Endothelial cell of umbilical vein (primary cell): ENCODE measurements around the gene TGFBR3. TPM values are rescaled to one million over a fixed set of nuclear protein-coding genes. Genes with fewer than 3 reads are reported as not detected.

Source experiments
- BruUV-seq: library from RNA; stranded (reverse); fragments of 400-500 nt; replicated peaks from 2 replicates; lab custom pipeline; 2021; lab: Mats Ljungman, UMichigan
- CTCF ChIA-PET: fragments of 300-600, 350-600 bp; sonication (Branson Sonifier 250); formaldehyde crosslinking; loops from one replicate; lab custom pipeline; 2021; ENCODE audit warnings: antibody characterized with exemption, inconsistent platforms; lab: Charles Lee
- POLR2A ChIA-PET: fragments of 300-600, 350-600 bp; sonication (Branson Sonifier 250); formaldehyde crosslinking; loops from one replicate; lab custom pipeline; 2021; ENCODE audit warnings: antibody characterized with exemption, inconsistent platforms; lab: Charles Lee
- DNase-seq: peaks from one replicate; pipeline ENCODE4 v3.0.0-alpha.2; 2011; ENCODE audit warnings: low read depth, low spot score
- FAIRE-seq: peaks from 2 replicates; lab custom pipeline; 2011; peaks lifted over from hg19 to GRCh38; lab: Jason Lieb, UNC
- H2AFZ ChIP-seq: 2 replicates; pipeline ENCODE4 v1.6.0; 2012; ENCODE audit warnings: low read depth, low read length, control low read depth, inconsistent platforms
- H3K27ac ChIP-seq: 2 replicates; pipeline ENCODE4 v1.5.1; 2011; ENCODE audit warnings: low read depth, mild to moderate bottlenecking, control low read depth, low read length, moderate library complexity; ENCODE audit not compliant: insufficient read depth
- H3K27me3 ChIP-seq, 2 experiments: 2 replicates each; pipeline versions ENCODE4 v1.6.0 to v1.6.1; 2011; ENCODE audit warnings: low read length in 2 of 2, mixed read lengths in 1 of 2; ENCODE audit not compliant: control insufficient read depth in 2 of 2, insufficient read depth in 2 of 2
- H3K36me3 ChIP-seq, 2 experiments: 2 replicates in 1 of 2; 3 replicates in 1 of 2; pipeline ENCODE4 v1.5.1; 2011; ENCODE audit warnings: low read length in 2 of 2, mild to moderate bottlenecking in 1 of 2, moderate library complexity in 1 of 2; ENCODE audit not compliant: control insufficient read depth in 2 of 2, insufficient read depth in 2 of 2; ENCODE audit errors: extremely low read depth in 1 of 2
- H3K4me1 ChIP-seq: 3 replicates; pipeline ENCODE4 v1.5.1; 2011; ENCODE audit warnings: mild to moderate bottlenecking, low read length; ENCODE audit not compliant: control insufficient read depth, insufficient read depth; ENCODE audit errors: extremely low read depth
- H3K4me2 ChIP-seq: 2 replicates; pipeline ENCODE4 v1.6.1; 2011; ENCODE audit warnings: low read length, control low read depth, mixed read lengths; ENCODE audit not compliant: insufficient read depth
- H3K4me3 ChIP-seq, 3 experiments: fragments of 200-600 bp in 1 of 3; sonication (generic), shearing (Covaris generic) in 1 of 3; replicated peaks in 1 of 3; 2 replicates each; pipeline ENCODE4 v1.5.1; 2011 to 2016; ENCODE audit warnings: control low read depth in 3 of 3, low read length in 3 of 3, mild to moderate bottlenecking in 2 of 3, inconsistent platforms in 1 of 3, low read depth in 1 of 3, moderate library complexity in 1 of 3; ENCODE audit not compliant: insufficient read depth in 1 of 3
- H3K79me2 ChIP-seq: 2 replicates; pipeline ENCODE4 v1.6.0; 2012; ENCODE audit warnings: low read length, inconsistent platforms; ENCODE audit not compliant: control insufficient read depth, insufficient read depth
- H3K9ac ChIP-seq: replicated peaks from 2 replicates; pipeline ENCODE3; 2011; ENCODE audit warnings: low read length, control low read depth; ENCODE audit not compliant: insufficient read depth; ENCODE audit errors: extremely low read depth
- H3K9me1 ChIP-seq: replicated peaks from 3 replicates; pipeline ENCODE4 v1.6.0; 2011; ENCODE audit warnings: mild to moderate bottlenecking, low read length; ENCODE audit not compliant: control insufficient read depth, insufficient read depth; ENCODE audit errors: extremely low read depth
- H3K9me3 ChIP-seq: replicated peaks from 2 replicates; pipeline ENCODE4 v1.5.1; 2012; ENCODE audit warnings: low read length, inconsistent platforms; ENCODE audit not compliant: control insufficient read depth, insufficient read depth
- H4K20me1 ChIP-seq: replicated peaks from 2 replicates; pipeline ENCODE3; 2011; ENCODE audit warnings: mild to moderate bottlenecking, low read length; ENCODE audit not compliant: control insufficient read depth, insufficient read depth; ENCODE audit errors: extremely low read depth
- EZH2 ChIP-seq: IDR thresholded peaks from 2 replicates; pipeline ENCODE4 v1.6.1; 2012; ENCODE audit warnings: borderline replicate concordance, low read depth, mild to moderate bottlenecking, moderate library complexity, low read length, inconsistent platforms; ENCODE audit not compliant: severe bottlenecking
- FOS ChIP-seq: IDR thresholded peaks from 2 replicates; pipeline ENCODE4 v1.6.1; 2011; ENCODE audit warnings: mild to moderate bottlenecking, low read length, moderate library complexity, borderline replicate concordance; ENCODE audit not compliant: insufficient read depth
- GATA2 ChIP-seq: IDR thresholded peaks from 2 replicates; pipeline ENCODE4 v1.7.0; 2011; ENCODE audit warnings: low read depth, mild to moderate bottlenecking, moderate library complexity, mixed read lengths, low read length; ENCODE audit not compliant: insufficient read length, insufficient read depth
- JUN ChIP-seq: IDR thresholded peaks from 2 replicates; pipeline ENCODE4 v1.6.1; 2011; ENCODE audit warnings: borderline replicate concordance, low read depth; ENCODE audit not compliant: insufficient read length, insufficient read depth
- MYC ChIP-seq: IDR thresholded peaks from one replicate; pipeline ENCODE4 v1.6.1; 2011; ENCODE audit warnings: mild to moderate bottlenecking, low read depth, low read length
- POLR2A ChIP-seq: IDR thresholded peaks from 2 replicates; pipeline ENCODE4 v1.6.1; 2012; ENCODE audit warnings: low read depth, mild to moderate bottlenecking, control low read depth, low read length
- POLR2AphosphoS5 ChIP-seq: IDR thresholded peaks from 2 replicates; pipeline ENCODE4 v1.6.1; 2012; ENCODE audit warnings: low read depth, mild to moderate bottlenecking, control low read depth, low read length, moderate library complexity; ENCODE audit not compliant: insufficient read depth
- dilution Hi-C: fragments of 300-500 bp; cut with MboI; formaldehyde crosslinking; loops from one replicate; pipeline ENCODE4 v1.15.0; 2019; ENCODE audit warnings: low sequenced_read_pairs; ENCODE audit not compliant: extremely low pct_ligation_motif_present
- intact Hi-C: fragments of 100-400 bp; cut with micrococcal nuclease; formaldehyde crosslinking; loops from one replicate; pipeline ENCODE4 v1.10.0; 2022
- polyA plus RNA-seq, 4 experiments: library from polyadenylated mRNA; depleted of rRNA in 3 of 4; stranded (reverse) in 3 of 4; unstranded in 1 of 4; fragments of >200 nt; gene quantifications; 2 replicates each; pipeline versions ENCODE4 v1.2.1 to v1.2.3, GENCODE V29; 2011 to 2012; ENCODE audit warnings: missing spikeins in 1 of 4
- total RNA-seq: library from RNA; stranded (reverse); gene quantifications from 2 replicates; pipeline ENCODE4 v1.2.3, GENCODE V29; 2021
- TF ChIP-seq, protein P1 (sequence below), 2 donors: IDR thresholded peaks; 1 replicate in 1 of 2; 2 replicates in 1 of 2; pipeline ENCODE4 v1.5.1; 2011; ENCODE audit warnings: low read length in 2 of 2, mild to moderate bottlenecking in 2 of 2, moderate library complexity in 2 of 2, control low read depth in 1 of 2, inconsistent platforms in 1 of 2, low read depth in 1 of 2; ENCODE audit not compliant: insufficient read depth in 1 of 2; ENCODE audit errors: extremely low read depth in 1 of 2
- TF ChIP-seq, protein P2 (sequence below): IDR thresholded peaks from 2 replicates; pipeline ENCODE4 v1.6.1; 2011; ENCODE audit not compliant: insufficient read depth, insufficient read length

TGFBR3 gene
- total and polyA plus RNA-seq, 2 donors (not counting 3 experiments of a cell fraction or from before 2014, with no cell fraction given) = 8.0 to 13.4 TPM

DNA sequence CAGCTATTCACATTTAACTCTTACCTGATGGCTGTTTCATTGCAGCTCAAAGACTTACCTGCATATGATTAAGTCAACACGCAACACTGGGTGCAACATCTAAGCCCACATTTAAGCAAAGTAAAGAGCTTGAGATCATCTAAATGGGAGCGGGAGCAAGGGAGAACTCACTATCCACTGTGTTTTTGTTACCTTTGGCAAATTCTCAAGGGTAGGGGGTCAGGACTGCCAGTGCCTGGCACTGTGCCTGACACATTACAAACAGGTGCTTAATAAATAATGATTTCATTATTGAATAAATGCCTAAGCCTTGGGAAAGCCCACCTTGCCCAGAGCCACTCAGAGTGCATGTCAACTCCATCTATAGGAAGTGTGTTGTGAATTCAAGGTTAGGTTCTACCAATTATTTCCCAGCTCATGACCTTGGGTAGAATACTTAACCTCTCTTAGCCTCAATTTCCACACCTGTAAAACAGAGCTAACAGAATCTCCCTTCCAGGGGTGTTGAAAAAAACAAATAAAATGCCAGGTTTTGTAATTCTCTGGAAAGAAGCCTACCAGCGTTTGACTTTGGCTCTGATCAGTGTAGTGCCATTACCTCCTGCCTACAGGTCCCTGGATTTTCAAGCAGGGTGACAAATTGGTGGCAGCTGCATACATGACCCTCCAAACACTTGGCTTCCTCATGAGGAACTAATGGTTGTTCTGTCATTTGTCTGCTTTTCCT, 109.7 kb downstream of the TGFBR3 start:
- POLR2A ChIA-PET = interaction anchor here (0.6 kb wide), 1 partner anchor 776 kb away, joined by 4 read pairs; no protein-coding TSS in a partner anchor
- no peak for FAIRE-seq
- TF ChIP-seq POLR2A (no peak), EZH2 (no peak), GATA2 (no peak)
- intact Hi-C loops = loop anchor here (5.0 kb wide), 1 partner anchor 64 kb away; no protein-coding TSS in a partner anchor
- Histone ChIP-seq H3K9me1 (no peaks in the 10 kb centered on the region), H3K4me2 (no peak overlapping the region), H2AFZ (no peak overlapping the region), H3K79me2 (no peaks in the 10 kb centered on the region), H3K4me3 (no peak overlapping the region), H4K20me1 (no peaks in the 10 kb centered on the region), H3K36me3 (no peaks in the 10 kb centered on the region), H3K4me1 (peaks cover 5% of the 10 kb centered on the region), H3K27me3 (no peaks in the 10 kb centered on the region), H3K9me3 (no peaks in the 10 kb centered on the region), H3K27ac (no peak overlapping the region), H3K9ac (no peak overlapping the region)
- CTCF ChIA-PET = interaction anchor here (0.7 to 1.2 kb wide), 4 partner anchors 12 to 77 kb away, joined by 3 read pairs; no protein-coding TSS in a partner anchor
- no TSS peak for BruUV-seq
- dilution Hi-C loops = no loop called here
- DNase-seq = no peak

DNA sequence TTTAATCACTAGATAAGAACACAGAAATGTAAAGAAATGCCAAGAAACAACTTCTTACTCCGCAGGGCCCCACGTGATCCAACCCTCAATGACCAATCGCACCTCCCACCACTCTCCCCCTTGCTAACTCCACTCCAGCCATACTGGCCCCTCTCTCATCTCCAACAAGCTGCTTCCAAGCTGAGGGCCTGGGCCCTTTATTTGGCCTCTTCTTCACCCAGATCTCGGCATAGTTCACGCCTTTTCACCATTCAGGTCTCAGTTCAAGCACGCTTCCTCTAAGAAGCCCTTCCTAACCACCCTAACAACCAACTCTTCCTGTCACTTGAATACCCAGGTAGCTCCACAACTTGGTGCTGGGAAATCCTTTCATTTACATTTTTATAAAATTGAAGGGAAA, 110.7 kb downstream of the TGFBR3 start:
- Histone ChIP-seq H3K27me3 (no peaks in the 10 kb centered on the region), H3K79me2 (no peaks in the 10 kb centered on the region), H3K9me1 (no peaks in the 10 kb centered on the region), H3K27ac (no peak overlapping the region), H4K20me1 (no peaks in the 10 kb centered on the region), H3K4me3 (no peak overlapping the region), H3K9ac (no peak overlapping the region), H3K4me2 (no peak overlapping the region), H3K9me3 (no peaks in the 10 kb centered on the region), H3K36me3 (no peaks in the 10 kb centered on the region), H2AFZ (no peak overlapping the region), H3K4me1 (no peaks in the 10 kb centered on the region)
- no TSS peak for BruUV-seq
- TF ChIP-seq EZH2 = no peak
- TF ChIP-seq POLR2A = no peak
- no peak for TF ChIP-seq JUN
- no peak for TF ChIP-seq GATA2
- TF ChIP-seq, protein P1, sequence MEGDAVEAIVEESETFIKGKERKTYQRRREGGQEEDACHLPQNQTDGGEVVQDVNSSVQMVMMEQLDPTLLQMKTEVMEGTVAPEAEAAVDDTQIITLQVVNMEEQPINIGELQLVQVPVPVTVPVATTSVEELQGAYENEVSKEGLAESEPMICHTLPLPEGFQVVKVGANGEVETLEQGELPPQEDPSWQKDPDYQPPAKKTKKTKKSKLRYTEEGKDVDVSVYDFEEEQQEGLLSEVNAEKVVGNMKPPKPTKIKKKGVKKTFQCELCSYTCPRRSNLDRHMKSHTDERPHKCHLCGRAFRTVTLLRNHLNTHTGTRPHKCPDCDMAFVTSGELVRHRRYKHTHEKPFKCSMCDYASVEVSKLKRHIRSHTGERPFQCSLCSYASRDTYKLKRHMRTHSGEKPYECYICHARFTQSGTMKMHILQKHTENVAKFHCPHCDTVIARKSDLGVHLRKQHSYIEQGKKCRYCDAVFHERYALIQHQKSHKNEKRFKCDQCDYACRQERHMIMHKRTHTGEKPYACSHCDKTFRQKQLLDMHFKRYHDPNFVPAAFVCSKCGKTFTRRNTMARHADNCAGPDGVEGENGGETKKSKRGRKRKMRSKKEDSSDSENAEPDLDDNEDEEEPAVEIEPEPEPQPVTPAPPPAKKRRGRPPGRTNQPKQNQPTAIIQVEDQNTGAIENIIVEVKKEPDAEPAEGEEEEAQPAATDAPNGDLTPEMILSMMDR (IDR thresholded peaks at IDR 0.05; ENCODE audit: extremely low read depth in 1 of 2, insufficient read depth in 1 of 2, low read depth in 1 of 2, low read length in 2 of 2) = no peak
- TF ChIP-seq POLR2AphosphoS5 = no peak
- TF ChIP-seq FOS = no peak
- TF ChIP-seq, protein P2, sequence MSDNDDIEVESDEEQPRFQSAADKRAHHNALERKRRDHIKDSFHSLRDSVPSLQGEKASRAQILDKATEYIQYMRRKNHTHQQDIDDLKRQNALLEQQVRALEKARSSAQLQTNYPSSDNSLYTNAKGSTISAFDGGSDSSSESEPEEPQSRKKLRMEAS = no peak
- TF ChIP-seq MYC = no peak
- intact Hi-C loops = loop anchor here (5.0 kb wide), 1 partner anchor 63 kb away; no protein-coding TSS in a partner anchor
- CTCF ChIA-PET = no interaction called here
- dilution Hi-C loops = no loop called here
- no peak for FAIRE-seq
- DNase-seq = no peak
- POLR2A ChIA-PET = no interaction called here
